PC-3 (cell line): Measurements from ENCODE around the gene SDS.

Experiments used
- EZH2 ChIP-seq: fragments of 300-600 bp; sonication (generic); IDR thresholded peaks from one replicate; pipeline ENCODE4 v1.6.1; 2017; ENCODE audit warnings: antibody characterized with exemption, mild to moderate bottlenecking, low read length; ENCODE audit not compliant: unreplicated experiment
- TF ChIP-seq, protein P1 (sequence below): fragments of 300-600 bp; sonication (generic); conservative IDR thresholded peaks from 2 replicates; pipeline ENCODE4 v1.5.1; 2017; ENCODE audit warnings: antibody characterized with exemption, low read depth, mild to moderate bottlenecking, low read length

DNA sequence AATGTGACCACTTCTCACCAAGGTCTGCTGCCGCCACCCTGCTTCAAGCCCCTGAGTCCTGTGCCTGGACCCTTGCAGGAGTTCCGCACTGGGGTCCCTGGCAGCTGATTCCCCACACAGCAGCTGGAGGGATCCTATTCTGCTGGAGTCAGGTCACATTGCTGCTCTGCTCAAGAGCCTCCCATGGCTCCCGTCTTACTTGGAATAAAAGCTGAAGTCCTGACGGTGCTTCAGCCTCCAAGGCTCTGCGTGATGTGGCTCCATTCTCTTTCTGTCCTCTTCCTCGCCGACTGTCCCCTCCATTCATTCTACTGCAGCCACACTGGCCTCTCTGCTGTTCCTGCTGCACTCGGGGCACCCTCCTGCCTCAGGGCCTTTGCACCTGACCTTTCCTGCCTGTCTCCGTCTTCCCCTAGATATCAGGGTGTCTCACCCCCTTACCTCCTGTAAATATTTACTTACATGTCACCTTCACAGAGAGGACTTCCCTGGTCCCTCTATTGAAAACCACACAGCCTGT is 10.9 kb upstream of the SDS start:
- no peak for TF ChIP-seq EZH2
- TF ChIP-seq, protein P1, sequence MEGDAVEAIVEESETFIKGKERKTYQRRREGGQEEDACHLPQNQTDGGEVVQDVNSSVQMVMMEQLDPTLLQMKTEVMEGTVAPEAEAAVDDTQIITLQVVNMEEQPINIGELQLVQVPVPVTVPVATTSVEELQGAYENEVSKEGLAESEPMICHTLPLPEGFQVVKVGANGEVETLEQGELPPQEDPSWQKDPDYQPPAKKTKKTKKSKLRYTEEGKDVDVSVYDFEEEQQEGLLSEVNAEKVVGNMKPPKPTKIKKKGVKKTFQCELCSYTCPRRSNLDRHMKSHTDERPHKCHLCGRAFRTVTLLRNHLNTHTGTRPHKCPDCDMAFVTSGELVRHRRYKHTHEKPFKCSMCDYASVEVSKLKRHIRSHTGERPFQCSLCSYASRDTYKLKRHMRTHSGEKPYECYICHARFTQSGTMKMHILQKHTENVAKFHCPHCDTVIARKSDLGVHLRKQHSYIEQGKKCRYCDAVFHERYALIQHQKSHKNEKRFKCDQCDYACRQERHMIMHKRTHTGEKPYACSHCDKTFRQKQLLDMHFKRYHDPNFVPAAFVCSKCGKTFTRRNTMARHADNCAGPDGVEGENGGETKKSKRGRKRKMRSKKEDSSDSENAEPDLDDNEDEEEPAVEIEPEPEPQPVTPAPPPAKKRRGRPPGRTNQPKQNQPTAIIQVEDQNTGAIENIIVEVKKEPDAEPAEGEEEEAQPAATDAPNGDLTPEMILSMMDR: no peak
